Measurements from ENCODE around the gene CXCL1. TPM values are rescaled to one million over a fixed set of nuclear protein-coding genes. Genes with fewer than 3 reads are reported as not detected.

The CXCL1 gene
- total RNA-seq, 1 experiment from 2014 or later, result 0.45 TPM

GRCh38 chr4:73865431-73866096 lies 3.6 kb upstream of the CXCL1 start:
- Histone ChIP-seq H3K27me3 (replicated peaks; ENCODE audit: insufficient read depth, low read depth, low read length, poor library complexity) (no peaks in the 10 kb centered on the region), H3K4me3 (ENCODE audit: low read depth, low read length, poor library complexity, severe bottlenecking) (no peak overlapping the region), H3K4me1 (ENCODE audit: insufficient read depth, low read length, poor library complexity, severe bottlenecking) (no peaks in the 10 kb centered on the region), H3K9me3 (ENCODE audit: low read depth, low read length, poor library complexity, severe bottlenecking) (no peaks in the 10 kb centered on the region), H3K36me3 (ENCODE audit: insufficient read depth, low read length, poor library complexity, severe bottlenecking) (no peaks in the 10 kb centered on the region), H3K27ac (ENCODE audit: low read depth, low read length, poor library complexity, severe bottlenecking) (no peak overlapping the region)
- ChIA-PET CTCF (no interaction called here), POLR2A (ENCODE audit: low non-redundant PET) (no interaction called here)
- TF ChIP-seq CTCF (conservative IDR thresholded peaks at IDR 0.05; ENCODE audit: low read depth, low read length), result no peak
- no peak for TF ChIP-seq EZH2 (IDR thresholded peaks at IDR 0.05; ENCODE audit: borderline replicate concordance, low read depth, low read length, poor library complexity, severe bottlenecking)
- intact Hi-C loops (cut with micrococcal nuclease; ENCODE audit: unreplicated experiment), result no loop called here
- no TSS peak for BruUV-seq (replicated peaks)
- no peak for DNase-seq (ENCODE audit: low spot score)

- H3K9me3 ChIP-seq (ENCODE audit: low read depth, low read length, poor library complexity, severe bottlenecking), result no peaks in the 10 kb centered on the region
- BruUV-seq (replicated peaks), result no TSS peak
- H3K36me3 ChIP-seq (ENCODE audit: insufficient read depth, low read length, poor library complexity, severe bottlenecking), result no peaks in the 10 kb centered on the region
- TF ChIP-seq EZH2 (IDR thresholded peaks at IDR 0.05; ENCODE audit: borderline replicate concordance, low read depth, low read length, poor library complexity, severe bottlenecking), result no peak
- no peak for TF ChIP-seq CTCF (conservative IDR thresholded peaks at IDR 0.05; ENCODE audit: low read depth, low read length)
- ChIA-PET POLR2A (ENCODE audit: low non-redundant PET) (no interaction called here), CTCF (no interaction called here)
- intact Hi-C loops (cut with micrococcal nuclease; ENCODE audit: unreplicated experiment), result no loop called here
- no peaks in the 10 kb centered on the region for H3K4me1 ChIP-seq (ENCODE audit: insufficient read depth, low read length, poor library complexity, severe bottlenecking)
- no peak overlapping the region for H3K27ac ChIP-seq (ENCODE audit: low read depth, low read length, poor library complexity, severe bottlenecking)
- H3K4me3 ChIP-seq (ENCODE audit: low read depth, low read length, poor library complexity, severe bottlenecking), result no peak overlapping the region
- H3K27me3 ChIP-seq (replicated peaks; ENCODE audit: insufficient read depth, low read depth, low read length, poor library complexity), result no peaks in the 10 kb centered on the region
- no peak for DNase-seq (ENCODE audit: low spot score)
These were observed 2.9 kb upstream of the CXCL1 start for GRCh38 chr4:73866246-73866645.

GRCh38 chr4:73867783-73868182 lies 1.4 kb upstream of the CXCL1 start:
- no peak overlapping the region for H3K27ac ChIP-seq (ENCODE audit: low read depth, low read length, poor library complexity, severe bottlenecking)
- H3K36me3 ChIP-seq (ENCODE audit: insufficient read depth, low read length, poor library complexity, severe bottlenecking), result no peaks in the 10 kb centered on the region
- POLR2A ChIA-PET (ENCODE audit: low non-redundant PET), result interaction anchor here (0.7 kb wide), 1 partner anchor 1927 kb away, joined by 3 read pairs; no protein-coding TSS in a partner anchor
- no peak for TF ChIP-seq CTCF (conservative IDR thresholded peaks at IDR 0.05; ENCODE audit: low read depth, low read length)
- no peak for TF ChIP-seq EZH2 (IDR thresholded peaks at IDR 0.05; ENCODE audit: borderline replicate concordance, low read depth, low read length, poor library complexity, severe bottlenecking)
- intact Hi-C loops (cut with micrococcal nuclease; ENCODE audit: unreplicated experiment), result no loop called here
- no peaks in the 10 kb centered on the region for H3K4me1 ChIP-seq (ENCODE audit: insufficient read depth, low read length, poor library complexity, severe bottlenecking)
- no peaks in the 10 kb centered on the region for H3K27me3 ChIP-seq (replicated peaks; ENCODE audit: insufficient read depth, low read depth, low read length, poor library complexity)
- DNase-seq (ENCODE audit: low spot score), result no peak
- H3K4me3 ChIP-seq (ENCODE audit: low read depth, low read length, poor library complexity, severe bottlenecking), result no peak overlapping the region
- no TSS peak for BruUV-seq (replicated peaks)
- CTCF ChIA-PET, result no interaction called here
- H3K9me3 ChIP-seq (ENCODE audit: low read depth, low read length, poor library complexity, severe bottlenecking), result no peaks in the 10 kb centered on the region
